Natural killer cell treated with Interleukin-12 subunit alpha and Interleukin-12 subunit beta and Interleukin-15 and Interleukin-18, amount 100 ng/mL, for 72 hours (primary cell): ENCODE results near the gene CLTRN. TPM values are rescaled to one million over a fixed set of nuclear protein-coding genes. Genes with fewer than 3 reads are reported as not detected.
A peak's percentile ranks its signal among the peaks of the same experiment; 100 is the strongest.
"Not testable (repeated sequence)": the region's sequence is repeated elsewhere in the genome, so short reads cannot be mapped to it uniquely, and the experiment has no call there.

Experiments
- ATAC-seq, 2 donors: fragments of 150-1000 bp; cut with Tn5 transposase in 1 of 2; sonication (Bioruptor Pico), chemical (Tn5 transposase) in 1 of 2; 2 replicates each; pipeline ENCODE4 v1.10.0; 2021
- DNase-seq: peaks from one replicate; pipeline ENCODE4 v3.0.0; 2022; ENCODE audit warnings: low spot score
- H3K27ac Mint-ChIP-seq, 2 donors: 1 replicate in 1 of 2; 2 replicates in 1 of 2; pipeline ENCODE4 v1.8.0; 2022; ENCODE audit warnings: mixed read lengths in 2 of 2, mild to moderate bottlenecking in 1 of 2, moderate library complexity in 1 of 2
- H3K27me3 Mint-ChIP-seq, 2 donors: 1 replicate in 1 of 2; 2 replicates in 1 of 2; pipeline ENCODE4 v1.8.0; 2022; ENCODE audit warnings: mixed read lengths in 2 of 2
- H3K36me3 Mint-ChIP-seq: one replicate; pipeline ENCODE4 v1.8.0; 2022; ENCODE audit warnings: mixed read lengths
- H3K4me1 Mint-ChIP-seq, 2 donors: 1 replicate in 1 of 2; 2 replicates in 1 of 2; pipeline ENCODE4 v1.8.0; 2022; ENCODE audit warnings: low read depth in 2 of 2, mixed read lengths in 2 of 2, mild to moderate bottlenecking in 1 of 2
- H3K4me3 Mint-ChIP-seq: one replicate; pipeline ENCODE4 v1.8.0; 2022; ENCODE audit warnings: mixed read lengths
- H3K9me3 Mint-ChIP-seq: 2 replicates; pipeline ENCODE4 v1.8.0; 2022; ENCODE audit warnings: mixed read lengths
- total RNA-seq, 2 donors: library from RNA; stranded (reverse); gene quantifications; one replicate each; pipeline ENCODE4 v1.2.3, GENCODE V29; 2022

Gene CLTRN
- total RNA-seq, 2 donors from 2014 or later = not detected

- ATAC-seq = peak; percentile 74 to 82
- Mint-ChIP-seq H3K27me3 (peaks cover 0 to 9% of the 10 kb centered on the region in 2 donors), H3K36me3 (no peaks in the 10 kb centered on the region), H3K4me3 (no peak overlapping the region), H3K27ac (no peak overlapping the region), H3K4me1 (peaks cover 12 to 22% of the 10 kb centered on the region in 2 donors), H3K9me3 (no peaks in the 10 kb centered on the region)
- DNase-seq = peak; percentile 89
Measured at GRCh38 chrX:15675490-15675921, 10.9 kb upstream of the CLTRN start.

- ATAC-seq (peak; percentile 92), DNase-seq (peak; percentile 93)
- Mint-ChIP-seq H3K4me1 (peaks cover 8 to 18% of the 10 kb centered on the region in 2 donors), H3K27ac (no peak overlapping the region), H3K36me3 (no peaks in the 10 kb centered on the region), H3K27me3 (peaks cover 0 to 10% of the 10 kb centered on the region in 2 donors), H3K4me3 (no peak overlapping the region), H3K9me3 (no peaks in the 10 kb centered on the region)
Measured at GRCh38 chrX:15674841-15675489, 10.4 kb upstream of the CLTRN start.

GRCh38 chrX:15674514-15674840 is 9.9 kb upstream of the CLTRN start:
- H3K4me3 Mint-ChIP-seq = no peak overlapping the region
- H3K36me3 Mint-ChIP-seq = no peaks in the 10 kb centered on the region
- DNase-seq (no peak), ATAC-seq (no peak)
- no peaks in the 10 kb centered on the region for H3K9me3 Mint-ChIP-seq
- peaks cover 0 to 10% of the 10 kb centered on the region in 2 donors for H3K27me3 Mint-ChIP-seq
- peaks cover 8 to 15% of the 10 kb centered on the region in 2 donors for H3K4me1 Mint-ChIP-seq
- no peak overlapping the region for H3K27ac Mint-ChIP-seq

DNA sequence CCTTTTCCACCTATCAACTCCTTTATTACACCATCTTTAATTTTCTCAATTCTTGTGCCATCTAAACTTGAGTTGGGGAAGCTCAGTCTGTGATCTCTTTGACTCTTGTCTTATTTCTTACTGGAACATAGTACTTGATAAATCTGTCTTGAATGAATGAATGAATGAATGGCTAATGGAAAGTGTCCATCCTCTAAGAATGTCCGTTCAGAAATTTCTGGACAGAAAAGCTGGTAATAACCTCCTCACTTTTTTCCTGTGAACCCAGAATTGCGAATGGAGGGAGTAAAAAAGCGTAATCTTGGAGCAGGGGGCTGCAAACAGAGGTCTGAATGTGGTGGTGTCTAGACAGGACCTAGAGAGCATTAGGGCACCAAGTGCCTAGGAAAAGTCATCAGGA is 9.4 kb upstream of the CLTRN start:
- DNase-seq = no peak
- Mint-ChIP-seq H3K4me3 (no peak overlapping the region), H3K9me3 (no peaks in the 10 kb centered on the region), H3K27me3 (peaks cover 0 to 10% of the 10 kb centered on the region in 2 donors), H3K27ac (no peak overlapping the region), H3K4me1 (peaks cover 8 to 15% of the 10 kb centered on the region in 2 donors), H3K36me3 (no peaks in the 10 kb centered on the region)
- no peak for ATAC-seq

DNA sequence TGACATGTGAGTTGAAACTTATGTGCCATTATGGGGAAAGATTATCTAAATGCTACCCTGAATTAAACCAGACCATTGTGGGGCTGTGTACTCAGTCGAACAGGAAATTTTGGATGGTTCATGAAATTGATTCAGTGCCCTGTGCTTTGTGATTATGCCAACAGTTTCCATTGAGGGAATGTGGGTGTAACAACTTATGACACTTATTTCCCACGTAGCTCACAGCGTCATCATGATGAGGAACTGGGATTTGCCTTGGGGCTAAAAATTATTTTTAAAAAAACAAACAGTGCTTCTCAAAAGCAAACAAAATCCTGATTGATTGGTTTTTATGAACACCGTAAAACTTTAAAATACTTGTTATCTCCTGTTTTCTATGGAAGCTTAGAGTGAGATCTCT is 8.3 kb upstream of the CLTRN start:
- peaks cover 8 to 11% of the 10 kb centered on the region in 2 donors for H3K4me1 Mint-ChIP-seq

DNA sequence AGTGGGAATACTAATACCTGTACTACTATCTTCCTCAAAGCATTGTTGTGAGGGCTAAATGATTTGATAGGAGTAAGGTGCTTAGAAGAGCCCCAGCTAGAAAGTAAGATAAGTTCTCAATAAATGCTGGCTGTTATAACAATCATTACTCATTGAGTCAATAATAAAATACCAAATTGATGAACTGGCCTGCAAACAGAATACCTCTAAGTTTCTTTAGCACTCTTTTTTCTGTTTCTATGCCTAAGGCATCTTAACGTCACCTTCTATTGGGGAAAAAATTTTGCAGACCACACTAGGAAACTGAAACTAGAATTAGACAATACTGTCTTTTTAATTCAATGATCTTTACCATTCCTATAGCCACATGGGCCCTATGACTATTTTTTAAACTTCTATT is 1.2 kb downstream of the CLTRN start:
- Mint-ChIP-seq H3K27me3 (peaks cover 13 to 41% of the 10 kb centered on the region in 2 donors), H3K9me3 (no peaks in the 10 kb centered on the region), H3K4me1 (no peaks in the 10 kb centered on the region), H3K36me3 (no peaks in the 10 kb centered on the region), H3K4me3 (no peak overlapping the region), H3K27ac (no peak overlapping the region)
- ATAC-seq (no peak), DNase-seq (no peak)

More for the DNA sequence above, 8.3 kb upstream of the CLTRN start:
- no peak overlapping the region for H3K4me3 Mint-ChIP-seq
- ATAC-seq (no peak), DNase-seq (no peak)
- no peak overlapping the region for H3K27ac Mint-ChIP-seq
- H3K27me3 Mint-ChIP-seq = peaks cover 0 to 12% of the 10 kb centered on the region in 2 donors
- H3K36me3 Mint-ChIP-seq = no peaks in the 10 kb centered on the region
- H3K9me3 Mint-ChIP-seq = no peaks in the 10 kb centered on the region

GRCh38 chrX:15654804-15655203 is 9.8 kb downstream of the CLTRN start:
- not testable (repeated sequence) for H3K4me3 Mint-ChIP-seq, H3K4me1 Mint-ChIP-seq, H3K9me3 Mint-ChIP-seq, H3K36me3 Mint-ChIP-seq, DNase-seq
- peak; percentile 49 to 52 for ATAC-seq
- Mint-ChIP-seq H3K27ac (peak overlapping the region in 1 of 2 donors; percentile 51), H3K27me3 (peaks cover 0 to 26% of the 10 kb centered on the region in 2 donors)

DNA sequence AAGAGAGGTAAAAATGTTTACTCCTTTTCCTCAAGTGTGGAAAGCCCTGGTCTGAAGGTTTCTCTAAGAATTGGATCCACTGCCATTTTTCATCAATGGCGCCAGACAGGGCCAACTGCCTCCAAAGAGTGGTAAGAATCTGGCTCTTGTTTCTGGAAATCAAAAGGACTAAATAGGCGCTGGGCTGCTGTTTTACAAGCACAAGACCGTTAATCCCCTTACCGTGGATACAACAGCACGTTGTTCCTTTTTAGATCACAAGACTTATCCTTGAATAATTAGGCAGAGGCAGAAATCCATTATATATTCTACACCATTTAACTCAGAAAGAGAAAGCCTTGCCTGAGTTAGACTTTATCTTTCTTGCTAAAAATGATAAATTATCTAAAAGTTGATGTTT is 10.6 kb downstream of the CLTRN start:
- Mint-ChIP-seq H3K4me3 (no peak overlapping the region), H3K27me3 (peaks cover 0 to 18% of the 10 kb centered on the region in 2 donors), H3K9me3 (no peaks in the 10 kb centered on the region), H3K36me3 (no peaks in the 10 kb centered on the region), H3K4me1 (peaks cover 0 to 6% of the 10 kb centered on the region in 2 donors), H3K27ac (no peak overlapping the region)
- DNase-seq = no peak
- ATAC-seq = no peak

DNA sequence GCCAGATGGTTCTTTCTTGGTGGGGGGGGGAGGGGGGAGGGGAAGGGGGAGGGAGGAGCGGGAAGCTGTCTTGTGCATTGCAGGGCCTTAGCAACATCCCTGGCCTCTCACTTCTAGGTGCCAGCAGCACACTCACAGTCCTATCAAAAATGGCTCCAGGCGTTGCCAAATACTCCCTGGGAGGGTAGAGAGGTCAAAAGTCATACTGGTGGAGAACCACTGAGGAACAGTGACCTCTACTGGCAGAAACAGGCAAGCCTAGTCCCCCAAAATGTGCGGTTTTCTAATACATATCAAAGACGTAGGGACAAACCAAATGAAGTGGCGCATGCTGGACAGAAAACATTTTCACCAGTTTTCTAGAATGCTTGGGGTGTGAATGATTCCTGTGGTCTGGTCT is 17.1 kb downstream of the CLTRN start:
- H3K9me3 Mint-ChIP-seq, DNase-seq, H3K27ac Mint-ChIP-seq, H3K4me3 Mint-ChIP-seq, H3K36me3 Mint-ChIP-seq, H3K27me3 Mint-ChIP-seq: not testable (repeated sequence)
- peak in 1 of 2 donors; percentile 74 for ATAC-seq
- peaks cover 11 to 15% of the 10 kb centered on the region in 2 donors for H3K4me1 Mint-ChIP-seq

GRCh38 chrX:15646543-15646942 is 18.1 kb downstream of the CLTRN start:
- no peaks in the 10 kb centered on the region for H3K9me3 Mint-ChIP-seq
- peaks cover 11 to 15% of the 10 kb centered on the region in 2 donors for H3K4me1 Mint-ChIP-seq
- H3K27ac Mint-ChIP-seq = no peak overlapping the region
- ATAC-seq (no peak), DNase-seq (no peak)
- no peak overlapping the region for H3K4me3 Mint-ChIP-seq
- H3K27me3 Mint-ChIP-seq = peaks cover 0 to 4% of the 10 kb centered on the region in 2 donors
- no peaks in the 10 kb centered on the region for H3K36me3 Mint-ChIP-seq

DNA sequence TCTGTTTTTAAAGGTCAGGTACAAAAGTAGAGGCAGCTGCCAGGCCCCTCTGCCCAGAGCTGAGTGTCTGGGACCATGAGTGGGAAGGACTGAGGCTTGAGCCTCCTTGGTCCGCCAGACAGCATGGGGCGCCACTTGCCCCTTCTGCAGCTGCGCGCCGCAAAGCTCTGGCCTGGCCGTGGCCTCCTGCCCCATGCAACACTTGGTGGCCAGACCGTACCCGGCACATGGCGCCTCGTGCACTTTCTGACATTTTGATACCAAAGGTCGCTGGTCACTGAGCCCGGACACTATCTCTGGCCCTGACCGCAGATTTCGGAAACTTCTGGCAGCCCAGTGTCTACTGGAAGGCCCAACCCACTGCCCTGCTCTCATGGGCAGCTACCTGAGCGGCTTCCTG is 18.6 kb downstream of the CLTRN start:
- Mint-ChIP-seq H3K27me3 (peaks cover 0 to 4% of the 10 kb centered on the region in 2 donors), H3K9me3 (no peaks in the 10 kb centered on the region), H3K4me1 (peaks cover 11 to 15% of the 10 kb centered on the region in 2 donors), H3K36me3 (no peaks in the 10 kb centered on the region), H3K27ac (no peak overlapping the region), H3K4me3 (no peak overlapping the region)
- ATAC-seq (no peak), DNase-seq (no peak)

DNA sequence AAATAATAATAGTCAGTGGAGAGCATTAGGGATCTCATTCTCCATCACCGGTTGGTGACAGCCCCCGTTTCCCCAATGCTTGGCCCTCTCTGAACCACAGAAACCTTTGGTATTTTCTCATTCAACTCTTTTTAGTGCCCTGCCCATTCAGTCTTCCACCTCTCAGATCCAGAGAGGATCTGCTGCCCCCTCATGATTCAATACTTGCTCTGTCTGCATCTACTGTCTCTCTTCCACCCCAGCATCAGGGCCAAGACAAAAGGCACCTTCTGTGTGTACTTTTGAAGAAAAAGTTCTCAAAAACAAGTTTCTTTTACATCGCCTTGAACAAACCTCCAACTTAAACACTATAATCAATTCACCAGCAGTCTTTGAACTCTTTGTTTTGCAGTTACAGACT is 19.3 kb downstream of the CLTRN start:
- DNase-seq (no peak), ATAC-seq (no peak)
- Mint-ChIP-seq H3K27ac (peak overlapping the region in 1 of 2 donors; percentile 61), H3K4me3 (peak overlapping the region; percentile 13), H3K9me3 (no peaks in the 10 kb centered on the region), H3K36me3 (no peaks in the 10 kb centered on the region), H3K27me3 (peaks cover 0 to 6% of the 10 kb centered on the region in 2 donors), H3K4me1 (peaks cover 14 to 20% of the 10 kb centered on the region in 2 donors)

GRCh38 chrX:15644560-15644872 is 20.1 kb downstream of the CLTRN start:
- H3K27me3 Mint-ChIP-seq = peaks cover 0 to 6% of the 10 kb centered on the region in 2 donors
- DNase-seq (no peak), ATAC-seq (no peak)
- H3K9me3 Mint-ChIP-seq = no peaks in the 10 kb centered on the region
- no peaks in the 10 kb centered on the region for H3K36me3 Mint-ChIP-seq
- H3K4me1 Mint-ChIP-seq = peaks cover 14 to 20% of the 10 kb centered on the region in 2 donors
- H3K4me3 Mint-ChIP-seq = no peak overlapping the region
- H3K27ac Mint-ChIP-seq = no peak overlapping the region

- Mint-ChIP-seq H3K36me3 (no peaks in the 10 kb centered on the region), H3K9me3 (no peaks in the 10 kb centered on the region), H3K4me3 (peak overlapping the region; percentile 3), H3K4me1 (peaks cover 14 to 20% of the 10 kb centered on the region in 2 donors), H3K27ac (no peak overlapping the region), H3K27me3 (peaks cover 0 to 6% of the 10 kb centered on the region in 2 donors)
- ATAC-seq = no peak
- DNase-seq = no peak
Measured at GRCh38 chrX:15643786-15644559, 20.6 kb downstream of the CLTRN start.
